ENCODE results near the gene SPAG6.

Gene SPAG6

GRCh38 chr10:22322641-22323160 is 22.6 kb upstream of the SPAG6 start:
- no peak for DNase-seq

- no peak for DNase-seq
These were observed 21.6 kb upstream of the SPAG6 start for GRCh38 chr10:22323538-22324305.

DNA sequence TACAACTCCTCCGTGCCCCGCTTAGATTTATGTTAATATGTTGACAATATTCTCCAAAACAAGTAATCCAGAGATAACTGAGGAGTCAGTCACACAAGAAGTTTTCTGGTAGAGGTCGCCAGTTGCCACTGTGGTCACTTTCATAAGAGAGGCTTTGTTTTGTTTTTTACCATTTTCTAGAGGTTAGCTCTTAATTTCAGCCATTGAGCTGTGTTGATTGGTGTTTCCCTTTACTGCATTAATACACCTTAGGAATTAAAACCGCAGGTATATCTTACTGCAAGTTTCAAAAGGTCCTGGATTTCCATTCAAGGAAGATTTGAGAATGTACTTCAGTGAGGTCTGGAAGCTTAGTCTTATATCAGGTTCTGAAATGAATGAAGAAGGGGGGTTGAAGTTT is 20.9 kb upstream of the SPAG6 start:
- DNase-seq, result no peak

GRCh38 chr10:22324893-22325271 is 20.4 kb upstream of the SPAG6 start:
- DNase-seq, result no peak

DNA sequence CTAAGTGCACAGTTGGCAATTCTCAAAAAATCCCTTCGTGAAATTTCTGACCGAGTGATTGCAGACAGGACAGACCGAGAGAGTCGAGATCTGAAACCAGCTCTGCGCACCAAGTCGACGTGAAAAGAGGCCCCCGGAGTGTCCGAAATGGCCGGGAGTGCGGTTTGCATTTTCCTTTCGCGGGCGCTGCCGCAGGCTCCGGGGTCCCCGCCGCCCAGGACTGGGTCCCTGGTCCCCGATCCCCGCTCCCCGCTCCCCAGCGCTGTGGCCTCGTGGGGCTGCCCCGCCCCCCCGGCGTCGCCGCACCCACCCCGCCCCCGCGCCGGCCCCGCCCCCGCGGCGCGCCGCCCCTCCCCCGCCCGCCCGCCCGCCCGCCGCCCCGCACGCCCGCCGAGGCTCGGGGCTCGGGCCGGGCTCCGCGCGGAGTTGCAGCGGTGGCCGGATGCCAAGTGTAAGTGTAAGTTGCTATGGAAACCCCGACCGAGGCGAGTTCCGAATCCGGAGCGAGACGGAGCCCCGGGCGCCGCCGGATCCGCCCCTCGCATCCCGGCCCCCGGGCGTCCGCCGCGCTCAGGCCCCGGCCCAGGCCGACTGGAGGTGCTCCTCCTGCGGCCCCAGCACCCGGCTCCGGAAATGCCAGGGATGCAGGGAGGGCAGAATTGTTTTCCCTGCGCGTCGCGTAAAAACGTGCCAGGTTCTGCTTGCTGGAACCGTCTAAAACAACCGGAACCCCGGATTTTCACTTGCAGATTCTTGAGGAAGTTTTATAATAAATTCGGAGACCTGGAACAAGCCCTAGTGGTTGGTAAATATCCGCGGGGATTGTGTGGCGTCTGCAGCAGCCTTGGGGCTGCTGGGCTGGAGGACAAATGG is 19.8 kb upstream of the SPAG6 start:
- DNase-seq, result no peak

DNA sequence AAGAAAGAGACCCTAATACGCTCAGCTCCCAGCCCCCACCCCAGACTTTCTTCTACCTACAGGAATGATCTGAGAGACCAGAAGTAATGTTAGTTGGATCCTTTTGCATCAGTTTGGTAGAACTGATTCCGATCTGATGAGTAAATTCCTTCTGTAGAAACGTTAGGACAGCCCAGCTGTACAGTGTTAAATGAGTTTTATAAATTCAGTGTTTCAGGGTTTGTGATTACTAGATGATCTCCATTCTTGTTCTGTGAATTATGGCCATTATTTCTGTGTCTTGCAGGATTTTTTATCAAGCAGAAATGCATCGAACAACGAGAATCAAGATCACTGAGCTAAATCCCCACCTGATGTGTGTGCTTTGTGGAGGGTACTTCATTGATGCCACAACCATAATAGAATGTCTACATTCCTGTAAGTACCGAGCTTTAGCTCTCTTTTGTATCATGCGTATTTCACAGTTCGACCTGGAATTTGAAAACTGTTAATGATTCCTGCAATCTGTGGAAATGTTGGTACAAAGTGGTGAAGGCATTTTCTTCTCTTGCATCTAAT is 19.1 kb upstream of the SPAG6 start:
- DNase-seq, result no peak

DNA sequence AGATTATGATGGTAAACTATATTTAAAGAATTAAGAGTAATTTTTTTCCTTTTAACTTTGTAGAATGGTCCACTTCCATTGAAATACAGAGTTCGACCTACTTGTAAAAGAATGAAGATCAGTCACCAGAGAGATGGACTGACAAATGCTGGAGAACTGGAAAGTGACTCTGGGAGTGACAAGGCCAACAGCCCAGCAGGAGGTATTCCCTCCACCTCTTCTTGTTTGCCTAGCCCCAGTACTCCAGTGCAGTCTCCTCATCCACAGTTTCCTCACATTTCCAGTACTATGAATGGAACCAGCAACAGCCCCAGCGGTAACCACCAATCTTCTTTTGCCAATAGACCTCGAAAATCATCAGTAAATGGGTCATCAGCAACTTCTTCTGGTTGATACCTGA is 16.1 kb upstream of the SPAG6 start:
- no peak for DNase-seq

GRCh38 chr10:22332116-22332692 is 13.1 kb upstream of the SPAG6 start:
- DNase-seq, result no peak

- no peak for DNase-seq
These were observed 11.9 kb upstream of the SPAG6 start for GRCh38 chr10:22333167-22333974.

- DNase-seq, result no peak
These were observed 11.4 kb upstream of the SPAG6 start for GRCh38 chr10:22333975-22334282.

GRCh38 chr10:22334414-22335172 is 10.7 kb upstream of the SPAG6 start:
- no peak for DNase-seq

- no peak for DNase-seq
These were observed 9.9 kb upstream of the SPAG6 start for GRCh38 chr10:22335173-22335933.

GRCh38 chr10:22338185-22338900 is 7.0 kb upstream of the SPAG6 start:
- no peak for DNase-seq

DNA sequence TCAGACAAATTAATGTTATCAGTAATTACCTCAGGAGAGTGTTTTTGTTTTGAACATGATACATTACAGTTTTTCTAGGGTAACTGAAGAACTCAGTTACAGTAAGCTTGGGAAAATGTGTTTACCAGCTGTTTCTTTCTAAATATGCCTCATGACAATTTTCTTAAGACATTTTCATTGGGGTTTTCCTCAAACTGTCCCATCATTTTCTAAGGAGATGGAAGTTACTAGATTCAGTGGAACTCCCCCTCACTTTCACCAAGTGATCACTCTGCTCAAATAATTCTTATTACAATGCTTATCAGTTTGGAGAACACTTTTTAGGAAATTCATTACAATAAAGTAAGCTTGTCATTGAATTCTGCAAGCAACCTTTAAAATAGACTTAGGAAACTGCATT is 6.4 kb upstream of the SPAG6 start:
- DNase-seq, result no peak

DNA sequence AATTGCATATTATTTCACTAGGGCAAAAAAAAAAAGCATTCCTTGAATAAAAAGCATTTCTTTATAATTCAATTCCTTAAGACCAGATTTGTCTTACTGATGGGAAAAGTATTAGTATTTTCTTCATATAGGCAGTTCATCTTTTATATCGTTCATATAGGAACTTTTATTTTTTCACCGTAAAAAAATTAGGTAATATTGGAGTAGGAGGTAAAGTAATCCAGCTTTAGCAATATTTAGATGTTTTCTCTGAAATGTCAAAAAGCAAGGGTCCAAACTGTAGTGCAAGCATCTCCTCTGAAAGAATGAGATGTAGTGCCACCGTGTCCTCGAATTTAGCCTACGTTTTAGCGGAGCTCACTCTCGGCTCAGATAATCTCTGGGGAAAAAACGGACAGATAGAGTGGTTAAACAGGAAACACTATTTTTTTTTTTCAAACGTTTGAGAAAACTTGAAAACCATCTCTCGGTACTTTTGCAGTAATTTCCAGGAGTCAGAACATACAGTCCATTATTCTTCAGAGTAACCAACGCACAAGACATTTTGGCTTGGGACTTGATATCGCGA is 5.5 kb upstream of the SPAG6 start:
- DNase-seq, result no peak

DNA sequence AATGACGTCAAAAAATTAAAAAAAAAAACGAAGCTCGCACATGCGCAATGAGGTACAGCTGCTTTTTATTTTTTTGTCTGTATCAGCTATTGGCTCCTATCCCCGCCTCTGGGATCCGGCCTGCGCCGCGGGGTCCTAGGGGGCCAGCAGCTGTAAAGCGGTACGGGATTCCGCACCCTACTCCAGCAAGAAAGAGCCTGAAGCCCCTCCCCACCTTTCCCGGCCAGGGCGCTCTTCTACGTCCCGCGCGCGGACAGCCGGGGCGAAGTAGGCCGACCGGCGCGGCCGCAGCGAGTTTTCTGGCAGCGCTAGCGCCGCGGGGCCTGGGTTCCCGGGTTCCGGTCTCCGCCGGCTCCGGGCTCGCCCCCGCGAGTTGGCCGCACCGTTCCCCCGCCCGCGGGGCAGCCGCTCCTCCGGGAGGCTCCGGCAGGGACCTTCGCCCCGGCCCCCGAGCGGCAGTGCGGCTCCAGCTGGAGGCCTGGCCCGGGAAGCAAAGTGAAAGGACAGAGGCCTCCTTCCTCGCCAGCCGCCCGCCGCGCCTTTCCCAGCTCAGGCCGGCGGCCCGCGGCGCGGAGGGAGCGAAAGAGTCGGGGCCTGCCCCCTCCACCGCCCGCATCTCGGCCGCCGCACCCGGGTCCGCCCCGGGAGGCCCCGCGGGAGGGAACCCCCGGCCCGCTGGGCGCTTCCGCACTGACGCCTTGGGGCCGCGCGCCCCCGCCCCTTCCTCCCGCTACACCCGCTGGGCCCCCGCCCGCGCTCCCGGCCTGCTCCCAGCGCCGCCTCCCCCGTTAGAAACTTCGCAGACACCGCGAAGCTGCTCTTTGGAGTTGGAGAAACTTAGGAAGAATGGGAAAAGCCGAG is 4.7 kb upstream of the SPAG6 start:
- no peak for DNase-seq

- DNase-seq, result no peak
These were observed 3.9 kb upstream of the SPAG6 start for GRCh38 chr10:22341190-22341925.

GRCh38 chr10:22341926-22342196 is 3.4 kb upstream of the SPAG6 start:
- DNase-seq, result no peak

DNA sequence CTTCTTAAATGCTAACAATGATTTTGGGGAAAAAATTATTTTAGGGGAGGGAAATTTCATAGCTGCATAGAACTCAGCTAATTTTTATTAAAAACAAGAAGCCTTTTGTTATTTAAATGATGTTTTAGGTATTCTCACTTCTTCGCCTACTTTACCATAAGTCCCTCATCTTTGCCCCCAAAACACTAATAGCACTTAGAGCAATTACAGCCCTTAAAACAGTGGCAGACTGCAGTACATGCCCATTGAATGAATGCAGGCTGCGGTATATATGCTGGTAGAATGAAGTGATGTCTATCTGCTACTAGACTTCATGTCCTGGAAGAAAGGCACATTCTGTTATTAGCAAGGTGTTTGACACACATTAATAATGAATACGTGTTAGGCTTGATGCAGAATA is 2.9 kb upstream of the SPAG6 start:
- no peak for DNase-seq
